ENCODE results near the gene TRIM54. TPM values are rescaled to one million over a fixed set of nuclear protein-coding genes. Genes with fewer than 3 reads are reported as not detected.
A peak's percentile ranks its signal among the peaks of the same experiment; 100 is the strongest.

TRIM54 gene
- total and polyA plus RNA-seq, 2 of the 8 experiments (the other 6 are each of a cell fraction or from before 2014, with no cell fraction given), result 3.9 to 5.8 TPM

- no peak for FAIRE-seq
- no peak overlapping the region for H2BK120ac ChIP-seq (replicated peaks; ENCODE audit: low read depth, low read length)
- H2BK15ac ChIP-seq (ENCODE audit: low read length), result no peak overlapping the region
- H3K23me2 ChIP-seq (ENCODE audit: low read depth, low read length), result peaks cover 7% of the 10 kb centered on the region
- H3K4me3 ChIP-seq (ENCODE audit: extremely low read depth in 1 of 4, insufficient read depth in 2 of 4, low read depth in 3 of 4, low read length in 4 of 4), result no peak overlapping the region
- H3K27ac ChIP-seq (ENCODE audit: low read depth, low read length), result no peak overlapping the region
- no peak overlapping the region; the same call in 1 of the 2 replicates for H2AK5ac ChIP-seq (ENCODE audit: low read depth, low read length)
- H3K79me1 ChIP-seq (ENCODE audit: low read depth, low read length), result peaks cover under 1% of the 10 kb centered on the region; the same call in 1 of the 2 replicates
- H2BK12ac ChIP-seq (ENCODE audit: low read depth, low read length), result no peak overlapping the region
- peak overlapping the region in 1 of 2 experiments; percentile 97; a peak in 1 of 4 replicates for H3K4me2 ChIP-seq (ENCODE audit: insufficient read depth in 1 of 2, low read depth in 2 of 2, low read length in 2 of 2)
- peaks cover 0 to 12% (median 0%) of the 10 kb centered on the region in 4 experiments; a peak in 5 of 7 replicates for H3K4me1 ChIP-seq (replicated peaks in 1 of 4; ENCODE audit: control insufficient read depth in 3 of 4, insufficient read depth in 4 of 4, low read length in 3 of 4)
- no peak overlapping the region for H3K9ac ChIP-seq (replicated peaks in 1 of 4; ENCODE audit: extremely low read depth in 1 of 4, low read depth in 3 of 4, low read length in 3 of 4)
- no peak overlapping the region for H3K14ac ChIP-seq (ENCODE audit: insufficient read length)
- no peaks in the 10 kb centered on the region for H3K27me3 ChIP-seq (replicated peaks in 1 of 4; ENCODE audit: control insufficient read depth in 3 of 4, extremely low read depth in 1 of 4, insufficient read depth in 3 of 4, low read length in 3 of 4)
- no peak overlapping the region for H4K91ac ChIP-seq (replicated peaks; ENCODE audit: insufficient read length, low read length)
- POLR2A ChIA-PET (ENCODE audit: partially characterized antibody), result interaction anchor here (1.0 to 9.4 kb wide), 10 partner anchors 11 to 72 kb away, joined by 3 to 105 read pairs (median 11); partner anchors contain the start of genes GTF3C2, TRIM54 and UCN
- no peak overlapping the region for H2AFZ ChIP-seq (ENCODE audit: low read length)
- no peak overlapping the region for H2BK5ac ChIP-seq (ENCODE audit: low read depth, low read length)
- H3K9me3 ChIP-seq (ENCODE audit: insufficient read depth in 2 of 2, low read depth in 1 of 2, low read length in 1 of 2), result no peaks in the 10 kb centered on the region
- H2BK20ac ChIP-seq (ENCODE audit: low read length), result no peak overlapping the region
- H3K18ac ChIP-seq (ENCODE audit: extremely low read depth, low read length), result no peak overlapping the region
- CTCF ChIA-PET (ENCODE audit: partially characterized antibody), result interaction anchor here (0.6 to 10.3 kb wide), 16 partner anchors 8 to 173 kb away, joined by 3 to 128 read pairs (median 4); partner anchors contain the start of gene UCN
- H3K56ac ChIP-seq (replicated peaks; ENCODE audit: insufficient read length, low read depth, low read length), result no peak overlapping the region
- 66% methylated on average over 8 of the region's 8 CpGs; no CpG with 5 or more reads in 1 of the 2 experiments for WGBS, 2 experiments (ENCODE audit: extremely low coverage in 1 of 2, insufficient coverage in 1 of 2, insufficient read length in 1 of 2, insufficient replicate concordance in 2 of 2, low coverage in 1 of 2, low lambda C conversion rate in 2 of 2, missing lambda C conversion rate in 1 of 2)
- DNase-seq (ENCODE audit: low read depth in 1 of 2, low spot score in 2 of 2), result peak in 1 of 2 experiments; percentile 62
- H3K36me3 ChIP-seq (ENCODE audit: control insufficient read depth in 2 of 4, insufficient read depth in 4 of 4, low read length in 3 of 4), result peaks cover under 1 to 5% (median 2%) of the 10 kb centered on the region in 4 experiments; a peak in 4 of 8 replicates
- H4K20me1 ChIP-seq (replicated peaks in 1 of 2; ENCODE audit: control insufficient read depth in 1 of 2, insufficient read depth in 2 of 2, low read length in 2 of 2), result no peaks in the 10 kb centered on the region
- H3K4ac ChIP-seq (replicated peaks; ENCODE audit: insufficient read length, low read depth, low read length), result no peak overlapping the region
- no peak overlapping the region for H4K5ac ChIP-seq (ENCODE audit: insufficient read length, low read depth, low read length)
- H3K79me2 ChIP-seq (ENCODE audit: control insufficient read depth in 1 of 2, insufficient read depth in 2 of 2, low read length in 2 of 2), result no peaks in the 10 kb centered on the region; a peak in 1 of 4 replicates
- no peak overlapping the region for H4K8ac ChIP-seq (ENCODE audit: extremely low read depth, insufficient read depth, low read length)
- no peak overlapping the region for H3K23ac ChIP-seq (ENCODE audit: insufficient read length)
- TF ChIP-seq TEAD4 (IDR thresholded peaks at IDR 0.05; ENCODE audit: low read depth, low read length) (no peak), CHD1 (IDR thresholded peaks at IDR 0.05; ENCODE audit: low read depth, low read length) (no peak), CTCF (IDR thresholded peaks at IDR 0.05; ENCODE audit: control extremely low read depth in 1 of 3, insufficient read depth in 1 of 3, low read depth in 1 of 3, low read length in 3 of 3) (peak in 2 of 3 experiments; percentile 54 to 56; a peak in 3 of 4 replicates), RAD21 (IDR thresholded peaks at IDR 0.05 in 1 of 2, conservative IDR thresholded peaks at IDR 0.05 in 1 of 2; ENCODE audit: low read depth in 2 of 2, low read length in 2 of 2) (peak; percentile 17 to 43; a peak in 3 of 4 replicates), JUND (IDR thresholded peaks at IDR 0.05; ENCODE audit: low read length) (peak; percentile 82; the same call in 1 of the 2 replicates), KDM5A (IDR thresholded peaks at IDR 0.05; ENCODE audit: low read length) (no peak), ATF2 (IDR thresholded peaks at IDR 0.05; ENCODE audit: low read length) (no peak)
Measured at GRCh38 chr2:27320958-27321543, 38.8 kb downstream of the TRIM54 start.

Data from H1 (cell line).